HG02763 (cell line): ENCODE measurements around the gene PDK3.

ENCODE experiments used
- ATAC-seq: cut with Tn5 transposase; IDR thresholded peaks from one replicate; pipeline ENCODE4 v1.9.1; 2021; ENCODE audit warnings: mild to moderate bottlenecking, moderate library complexity; ENCODE audit not compliant: unreplicated experiment

Gene PDK3

GRCh38 chrX:24547961-24548360 lies 82.9 kb downstream of the PDK3 start:
- ATAC-seq, result no peak

- no peak for ATAC-seq
These were observed 85.1 kb downstream of the PDK3 start for GRCh38 chrX:24550166-24550565.

- no peak for ATAC-seq
These were observed 87.9 kb downstream of the PDK3 start for GRCh38 chrX:24553011-24553410.

GRCh38 chrX:24561121-24561520 lies 96.0 kb downstream of the PDK3 start:
- no peak for ATAC-seq

- no peak for ATAC-seq
These were observed 98.4 kb downstream of the PDK3 start for GRCh38 chrX:24563291-24564010.

- ATAC-seq, result no peak
These were observed 101.2 kb downstream of the PDK3 start for GRCh38 chrX:24566240-24566639.

GRCh38 chrX:24567169-24567568 lies 102.1 kb downstream of the PDK3 start:
- no peak for ATAC-seq

GRCh38 chrX:24574743-24575142 lies 109.7 kb downstream of the PDK3 start:
- no peak for ATAC-seq

- no peak for ATAC-seq
These were observed 110.4 kb downstream of the PDK3 start for GRCh38 chrX:24575496-24575895.

GRCh38 chrX:24577091-24577490 lies 112.0 kb downstream of the PDK3 start:
- no peak for ATAC-seq
